ENCODE results near the gene SYT9. TPM values are rescaled to one million over a fixed set of nuclear protein-coding genes. Genes with fewer than 3 reads are reported as not detected.

Gene SYT9
- total RNA-seq, 1 donor from 2014 or later = not detected

GRCh38 chr11:7484645-7485044 lies 232.9 kb downstream of the SYT9 start:
- no peaks in the 10 kb centered on the region for H3K9me3 Mint-ChIP-seq
- H3K4me1 Mint-ChIP-seq (ENCODE audit: low read depth) = no peaks in the 10 kb centered on the region
- no peaks in the 10 kb centered on the region for H3K36me3 Mint-ChIP-seq (ENCODE audit: low read depth)

DNA sequence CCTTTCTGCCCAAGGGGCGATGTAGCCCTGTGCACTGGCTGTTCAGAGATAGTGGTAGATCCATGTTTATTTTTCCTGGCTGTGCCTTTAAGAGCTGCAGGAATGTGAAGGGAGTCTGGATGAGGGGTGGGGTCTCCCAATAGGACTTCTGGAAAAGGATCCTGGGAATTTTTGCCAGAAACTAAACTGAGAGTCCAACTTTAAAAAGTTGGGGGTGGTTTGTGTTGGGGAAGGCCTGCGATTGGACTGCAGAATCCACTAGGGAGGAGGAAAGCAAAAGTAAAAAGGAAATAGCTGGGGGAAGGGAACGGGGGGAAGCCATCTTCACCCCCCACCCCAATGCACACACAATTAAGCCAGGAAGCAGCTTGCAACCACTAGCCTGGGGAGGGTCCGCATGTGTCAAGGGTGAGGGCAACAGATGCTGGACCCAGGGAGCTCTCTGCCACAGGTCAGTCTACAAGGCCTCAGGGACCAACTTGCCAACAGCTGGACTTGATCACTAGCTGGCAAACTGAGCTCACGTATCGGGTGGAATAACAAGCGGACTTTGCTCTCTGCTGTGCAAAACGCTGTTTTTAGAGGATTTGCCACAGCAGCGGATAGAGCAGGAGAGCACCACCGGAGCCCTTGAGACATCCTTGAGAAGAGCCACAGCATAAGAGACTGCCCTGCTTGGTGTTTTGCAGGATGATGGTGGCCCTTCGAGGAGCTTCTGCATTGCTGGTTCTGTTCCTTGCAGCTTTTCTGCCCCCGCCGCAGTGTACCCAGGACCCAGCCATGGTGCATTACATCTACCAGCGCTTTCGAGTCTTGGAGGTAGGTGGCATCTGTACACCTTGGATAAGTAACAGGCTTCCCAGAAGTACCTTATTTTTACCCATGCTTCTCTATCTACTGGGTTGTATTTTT lies 233.7 kb downstream of the SYT9 start, which contains the start of gene OLFML1:
OLFML1 (plus strand) TSS at position 321 of the 912 bp plus-strand sequence; CDS start at position 691, 370 bp downstream.
- Mint-ChIP-seq H3K36me3 (ENCODE audit: low read depth) (no peaks in the 10 kb centered on the region), H3K27me3 (ENCODE audit: insufficient read depth) (peaks cover 2% of the 10 kb centered on the region), H3K4me1 (ENCODE audit: low read depth) (no peaks in the 10 kb centered on the region), H3K27ac (no peak within 1 kb of the TSS), H3K9me3 (no peaks in the 10 kb centered on the region), H3K4me3 (no peak within 1 kb of the TSS)
- intact Hi-C loops (cut with micrococcal nuclease) = no loop called here
- DNase-seq (ENCODE audit: low spot score) = no peak

More at GRCh38 chr11:7484645-7485044, 232.9 kb downstream of the SYT9 start:
- no peak for DNase-seq (ENCODE audit: low spot score)
- Mint-ChIP-seq H3K27ac (no peak overlapping the region), H3K4me3 (no peak overlapping the region), H3K27me3 (ENCODE audit: insufficient read depth) (peaks cover 2% of the 10 kb centered on the region)
- intact Hi-C loops (cut with micrococcal nuclease) = no loop called here

- no peak overlapping the region for H3K4me3 Mint-ChIP-seq
- no peak overlapping the region for H3K27ac Mint-ChIP-seq
- intact Hi-C loops (cut with micrococcal nuclease) = no loop called here
- DNase-seq (ENCODE audit: low spot score) = no peak
- H3K4me1 Mint-ChIP-seq (ENCODE audit: low read depth) = no peaks in the 10 kb centered on the region
- no peaks in the 10 kb centered on the region for H3K36me3 Mint-ChIP-seq (ENCODE audit: low read depth)
- H3K9me3 Mint-ChIP-seq = no peaks in the 10 kb centered on the region
- peaks cover 2% of the 10 kb centered on the region for H3K27me3 Mint-ChIP-seq (ENCODE audit: insufficient read depth)
Measured at GRCh38 chr11:7486098-7486780, 234.5 kb downstream of the SYT9 start.

GRCh38 chr11:7486781-7487140 lies 235.1 kb downstream of the SYT9 start:
- Mint-ChIP-seq H3K4me3 (no peak overlapping the region), H3K4me1 (ENCODE audit: low read depth) (no peaks in the 10 kb centered on the region), H3K27me3 (ENCODE audit: insufficient read depth) (peaks cover 2% of the 10 kb centered on the region), H3K36me3 (ENCODE audit: low read depth) (no peaks in the 10 kb centered on the region), H3K9me3 (no peaks in the 10 kb centered on the region), H3K27ac (no peak overlapping the region)
- intact Hi-C loops (cut with micrococcal nuclease) = no loop called here
- no peak for DNase-seq (ENCODE audit: low spot score)

- no peaks in the 10 kb centered on the region for H3K4me1 Mint-ChIP-seq (ENCODE audit: low read depth)
- peaks cover 2% of the 10 kb centered on the region for H3K27me3 Mint-ChIP-seq (ENCODE audit: insufficient read depth)
- intact Hi-C loops (cut with micrococcal nuclease) = no loop called here
- H3K36me3 Mint-ChIP-seq (ENCODE audit: low read depth) = no peaks in the 10 kb centered on the region
- no peak for DNase-seq (ENCODE audit: low spot score)
- H3K4me3 Mint-ChIP-seq = no peak overlapping the region
- H3K27ac Mint-ChIP-seq = no peak overlapping the region
- no peaks in the 10 kb centered on the region for H3K9me3 Mint-ChIP-seq
Measured at GRCh38 chr11:7487360-7487759, 235.7 kb downstream of the SYT9 start.

- no peak overlapping the region for H3K27ac Mint-ChIP-seq
- H3K27me3 Mint-ChIP-seq (ENCODE audit: insufficient read depth) = peaks cover 2% of the 10 kb centered on the region
- H3K36me3 Mint-ChIP-seq (ENCODE audit: low read depth) = no peaks in the 10 kb centered on the region
- no peak overlapping the region for H3K4me3 Mint-ChIP-seq
- no peaks in the 10 kb centered on the region for H3K9me3 Mint-ChIP-seq
- intact Hi-C loops (cut with micrococcal nuclease) = no loop called here
- no peaks in the 10 kb centered on the region for H3K4me1 Mint-ChIP-seq (ENCODE audit: low read depth)
- no peak for DNase-seq (ENCODE audit: low spot score)
Measured at GRCh38 chr11:7488681-7489080, 237.0 kb downstream of the SYT9 start.

DNA sequence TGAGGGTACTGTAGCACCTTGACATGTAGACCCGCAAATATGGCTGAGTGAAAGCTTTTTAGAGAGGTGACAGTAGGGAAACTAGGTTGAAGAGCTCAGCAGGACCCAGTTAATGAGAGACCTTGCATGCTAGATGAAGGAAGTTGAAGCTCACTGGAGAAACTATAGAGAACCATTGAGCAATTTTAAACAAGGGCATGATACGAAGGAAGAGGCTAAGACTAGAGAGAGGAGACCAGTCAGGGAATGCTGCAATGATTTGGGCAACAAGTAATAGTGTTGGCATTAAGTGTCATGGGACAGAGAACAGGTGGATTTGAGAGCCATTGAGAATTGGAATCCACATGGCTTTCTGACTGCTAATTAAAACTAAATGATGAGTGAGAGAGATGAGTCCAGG lies 237.7 kb downstream of the SYT9 start:
- Mint-ChIP-seq H3K9me3 (no peaks in the 10 kb centered on the region), H3K27me3 (ENCODE audit: insufficient read depth) (peaks cover 2% of the 10 kb centered on the region), H3K36me3 (ENCODE audit: low read depth) (no peaks in the 10 kb centered on the region), H3K4me1 (ENCODE audit: low read depth) (no peaks in the 10 kb centered on the region), H3K4me3 (no peak overlapping the region), H3K27ac (no peak overlapping the region)
- intact Hi-C loops (cut with micrococcal nuclease) = no loop called here
- DNase-seq (ENCODE audit: low spot score) = no peak

DNA sequence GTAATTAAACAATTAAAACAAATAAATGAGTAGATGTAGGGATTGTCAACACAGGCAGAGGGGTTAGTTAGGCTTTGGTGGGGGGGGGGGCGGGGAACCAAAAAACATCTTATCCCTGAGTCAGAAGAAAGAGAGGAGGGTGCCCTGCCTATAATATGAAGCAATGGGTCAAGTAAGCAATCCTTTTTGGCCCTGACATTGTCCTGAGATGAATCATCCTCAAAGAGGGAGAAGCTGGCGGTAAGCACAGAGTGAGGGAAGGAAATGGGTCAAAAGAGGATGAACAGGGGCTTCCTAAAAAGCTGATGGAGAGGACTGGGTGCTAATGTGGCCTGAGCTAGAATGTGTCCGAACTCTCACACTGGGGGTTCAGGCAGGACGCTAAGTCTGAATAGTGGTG lies 238.3 kb downstream of the SYT9 start:
- intact Hi-C loops (cut with micrococcal nuclease) = no loop called here
- Mint-ChIP-seq H3K9me3 (no peaks in the 10 kb centered on the region), H3K27ac (no peak overlapping the region)

DNA sequence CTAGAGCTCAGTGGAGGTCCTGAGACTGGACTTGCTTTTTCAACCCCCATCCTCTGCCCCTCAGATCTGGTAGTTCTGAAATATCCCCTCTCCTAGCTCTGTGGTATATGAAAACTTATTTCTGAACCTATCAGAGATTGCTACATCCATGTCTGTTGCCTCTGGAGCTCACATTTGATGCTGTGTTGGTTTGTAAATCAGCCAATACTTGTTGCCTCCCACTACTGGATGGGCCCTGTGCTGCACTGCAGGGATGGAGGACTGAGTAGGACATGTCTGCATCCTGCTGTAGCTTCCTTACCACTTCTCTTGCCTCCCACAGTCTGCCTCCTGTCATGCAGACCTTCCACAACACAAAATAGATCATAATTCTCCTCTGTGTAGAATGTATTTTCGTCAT lies 238.8 kb downstream of the SYT9 start:
- H3K36me3 Mint-ChIP-seq (ENCODE audit: low read depth) = no peaks in the 10 kb centered on the region

More for the DNA sequence above, 238.3 kb downstream of the SYT9 start:
- no peak for DNase-seq (ENCODE audit: low spot score)
- H3K4me1 Mint-ChIP-seq (ENCODE audit: low read depth) = no peaks in the 10 kb centered on the region
- H3K27me3 Mint-ChIP-seq (ENCODE audit: insufficient read depth) = peaks cover 2% of the 10 kb centered on the region
- no peaks in the 10 kb centered on the region for H3K36me3 Mint-ChIP-seq (ENCODE audit: low read depth)
- H3K4me3 Mint-ChIP-seq = no peak overlapping the region

GRCh38 chr11:7492253-7492652 lies 240.5 kb downstream of the SYT9 start:
- H3K27me3 Mint-ChIP-seq (ENCODE audit: insufficient read depth) = no peaks in the 10 kb centered on the region
- H3K4me3 Mint-ChIP-seq = no peak overlapping the region
- H3K27ac Mint-ChIP-seq = no peak overlapping the region
- no peaks in the 10 kb centered on the region for H3K36me3 Mint-ChIP-seq (ENCODE audit: low read depth)
- intact Hi-C loops (cut with micrococcal nuclease) = no loop called here
- no peak for DNase-seq (ENCODE audit: low spot score)
- H3K4me1 Mint-ChIP-seq (ENCODE audit: low read depth) = no peaks in the 10 kb centered on the region
- no peaks in the 10 kb centered on the region for H3K9me3 Mint-ChIP-seq

More for the DNA sequence above, 238.8 kb downstream of the SYT9 start:
- H3K9me3 Mint-ChIP-seq = no peaks in the 10 kb centered on the region
- intact Hi-C loops (cut with micrococcal nuclease) = no loop called here
- DNase-seq (ENCODE audit: low spot score) = no peak
- H3K4me1 Mint-ChIP-seq (ENCODE audit: low read depth) = no peaks in the 10 kb centered on the region
- H3K27ac Mint-ChIP-seq = no peak overlapping the region
- H3K4me3 Mint-ChIP-seq = no peak overlapping the region
- H3K27me3 Mint-ChIP-seq (ENCODE audit: insufficient read depth) = peaks cover 2% of the 10 kb centered on the region

DNA sequence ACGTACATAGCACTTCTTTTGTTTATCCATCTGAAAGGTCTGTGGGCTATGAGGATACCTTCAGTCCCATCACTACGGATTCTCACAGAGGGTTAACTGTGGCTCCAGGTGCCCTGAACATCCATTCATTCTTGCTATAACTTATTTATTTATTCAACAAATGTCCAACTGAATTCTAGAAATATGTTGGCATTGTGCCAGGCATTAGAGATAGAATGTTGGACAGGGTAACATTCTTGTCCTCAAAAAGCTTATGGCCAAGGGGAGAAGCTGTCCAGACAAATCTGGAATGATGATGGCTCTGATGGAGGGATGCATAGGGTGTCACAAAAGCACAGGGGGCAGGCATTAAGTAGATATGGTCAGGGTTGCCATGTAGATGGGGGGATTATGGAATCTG lies 242.0 kb downstream of the SYT9 start:
- Mint-ChIP-seq H3K9me3 (no peaks in the 10 kb centered on the region), H3K4me3 (no peak overlapping the region), H3K27me3 (ENCODE audit: insufficient read depth) (peaks cover 2% of the 10 kb centered on the region), H3K4me1 (ENCODE audit: low read depth) (no peaks in the 10 kb centered on the region), H3K27ac (no peak overlapping the region), H3K36me3 (ENCODE audit: low read depth) (no peaks in the 10 kb centered on the region)
- no peak for DNase-seq (ENCODE audit: low spot score)
- intact Hi-C loops (cut with micrococcal nuclease) = no loop called here

GRCh38 chr11:7494086-7494745 lies 242.5 kb downstream of the SYT9 start:
- Mint-ChIP-seq H3K27me3 (ENCODE audit: insufficient read depth) (peaks cover 2% of the 10 kb centered on the region), H3K27ac (no peak overlapping the region), H3K4me1 (ENCODE audit: low read depth) (no peaks in the 10 kb centered on the region), H3K36me3 (ENCODE audit: low read depth) (no peaks in the 10 kb centered on the region), H3K4me3 (no peak overlapping the region), H3K9me3 (no peaks in the 10 kb centered on the region)
- intact Hi-C loops (cut with micrococcal nuclease) = no loop called here
- no peak for DNase-seq (ENCODE audit: low spot score)
